Stimulated activated CD4-positive, alpha-beta T cell treated with anti-CD3 and anti-CD28 coated beads, Interleukin-4, amount 100 ng/mL, for 48 hours (primary cell): ENCODE results near the gene HHAT.

Source experiments
- DNase-seq, 2 donors: peaks; one replicate each; pipeline ENCODE4 v3.0.0-alpha.2; 2020; ENCODE audit warnings: low read depth in 2 of 2

The HHAT gene

DNA sequence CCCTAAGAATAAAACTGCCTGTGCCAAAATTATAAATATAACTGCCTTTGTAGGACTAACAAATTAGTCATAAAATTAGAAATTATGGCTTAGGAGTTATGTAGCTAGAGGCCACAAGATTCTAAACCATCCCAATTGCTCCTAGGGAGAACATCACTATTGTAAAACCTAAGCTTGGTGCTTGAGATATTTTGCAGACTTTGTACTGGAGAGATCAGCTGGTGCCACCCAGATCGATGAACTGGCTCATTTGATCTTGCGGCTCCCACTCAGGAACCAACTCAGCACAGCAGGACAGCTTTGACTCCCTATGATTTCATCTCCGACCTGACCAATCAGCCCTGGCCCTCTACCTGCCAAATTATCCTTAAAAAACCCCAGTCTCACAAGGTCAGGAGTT, 30.6 kb downstream of the HHAT start:
- DNase-seq = no peak

DNA sequence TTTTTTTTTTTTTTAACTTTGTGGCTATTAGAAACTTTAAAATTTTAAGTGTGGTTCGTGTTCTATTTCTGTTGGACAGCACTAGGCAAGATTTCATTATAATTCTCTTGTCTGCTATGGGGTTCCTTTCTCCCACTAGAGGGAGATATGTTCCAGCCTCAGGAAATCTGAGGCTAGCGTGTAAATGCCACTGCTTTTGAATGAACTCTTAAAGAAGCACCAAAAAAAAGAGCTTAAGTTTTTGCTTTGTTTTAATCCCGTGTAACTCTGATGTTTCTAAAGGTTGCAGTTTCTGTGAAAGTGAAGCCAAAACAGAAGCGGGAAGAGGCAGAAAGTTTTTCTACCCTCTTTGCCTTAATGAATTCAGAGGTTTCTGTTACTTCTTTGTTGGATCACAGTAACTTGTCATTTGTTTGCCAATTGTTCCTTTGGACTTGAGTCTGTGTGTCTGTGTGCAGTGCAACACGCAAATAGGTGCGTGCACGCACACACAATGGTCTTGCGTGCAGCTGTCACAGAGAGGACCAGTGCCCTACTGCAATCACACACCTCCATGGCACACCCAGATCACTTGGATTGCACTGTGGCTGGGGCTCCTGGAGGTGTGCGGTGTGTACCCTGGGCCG, 32.3 kb downstream of the HHAT start:
- DNase-seq = no peak

DNA sequence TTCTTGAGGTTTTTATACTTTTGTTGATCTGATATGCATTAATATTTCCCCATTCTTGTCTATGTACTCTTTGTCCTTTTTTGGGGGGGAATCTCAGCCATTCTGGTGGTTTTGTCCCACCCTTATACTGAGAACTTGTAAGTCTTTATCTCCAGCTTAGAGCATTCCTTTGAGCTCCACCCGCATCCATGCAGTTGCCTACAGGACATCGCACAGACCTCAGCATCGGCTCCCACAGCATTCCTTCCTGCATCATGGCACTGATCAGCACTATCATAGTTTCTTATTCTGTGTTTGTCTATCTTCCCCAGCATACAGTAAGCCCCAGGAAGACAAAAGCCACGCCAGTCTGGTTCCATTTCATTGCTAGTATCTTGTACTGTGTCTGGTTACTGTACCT, 33.0 kb downstream of the HHAT start:
- DNase-seq = no peak

DNA sequence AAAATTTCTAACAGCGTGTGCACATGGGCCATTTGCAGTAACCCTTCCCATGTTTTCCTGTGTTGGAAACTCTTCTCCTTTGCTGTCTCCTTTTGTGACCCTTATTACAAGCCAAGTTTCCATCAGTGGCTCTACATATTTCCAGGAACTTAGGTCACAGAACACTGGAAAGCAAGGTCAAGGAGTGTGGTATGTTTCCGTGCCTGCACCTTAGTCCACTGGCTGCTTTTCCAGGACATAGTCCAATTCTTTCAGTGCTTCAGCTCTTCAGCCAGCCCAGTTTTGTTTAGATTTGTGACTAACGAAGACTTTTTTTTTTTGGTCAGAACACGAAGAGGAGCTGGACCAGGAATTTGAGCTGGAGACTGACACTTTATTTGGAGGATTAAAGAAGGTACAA, 33.8 kb downstream of the HHAT start:
- no peak for DNase-seq

DNA sequence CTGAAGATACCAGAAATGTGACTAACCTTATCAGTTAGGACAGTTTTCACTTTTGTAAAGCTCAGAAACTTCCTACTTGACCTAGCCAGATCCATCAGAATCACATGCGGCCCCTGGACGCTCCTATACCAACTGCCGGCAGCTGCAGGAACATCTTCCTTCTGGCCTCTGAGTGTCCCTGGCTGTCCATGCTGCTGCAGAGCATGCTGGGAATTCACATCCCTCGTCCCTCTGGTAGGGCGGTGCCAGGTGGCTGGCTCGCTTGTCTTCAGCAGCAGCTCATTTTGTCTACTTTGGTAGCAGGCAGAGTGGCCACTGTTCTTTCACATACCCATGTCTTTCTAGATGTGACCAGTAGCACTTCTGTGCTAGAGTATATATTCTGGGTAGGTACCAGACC, 34.4 kb downstream of the HHAT start:
- no peak for DNase-seq

DNA sequence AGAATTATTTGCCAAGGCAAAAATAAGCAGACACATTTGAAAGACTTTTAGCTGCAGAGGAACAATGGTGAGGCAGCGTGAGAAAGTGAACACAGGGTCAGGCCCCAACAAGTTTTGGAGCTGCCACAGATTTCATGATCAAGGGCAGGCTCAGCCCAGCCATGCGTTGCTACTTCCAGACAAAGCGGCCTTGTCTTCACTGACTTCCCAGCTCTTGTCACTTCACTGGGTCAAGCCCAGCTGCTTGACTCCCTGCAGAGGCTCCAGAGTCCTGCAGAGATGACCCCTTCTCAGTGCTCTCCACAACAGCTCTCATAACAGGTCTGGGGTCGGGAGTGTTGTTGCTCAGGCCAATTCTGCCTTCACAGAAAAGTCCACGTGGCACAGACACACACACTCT, 35.8 kb downstream of the HHAT start:
- no peak for DNase-seq

DNA sequence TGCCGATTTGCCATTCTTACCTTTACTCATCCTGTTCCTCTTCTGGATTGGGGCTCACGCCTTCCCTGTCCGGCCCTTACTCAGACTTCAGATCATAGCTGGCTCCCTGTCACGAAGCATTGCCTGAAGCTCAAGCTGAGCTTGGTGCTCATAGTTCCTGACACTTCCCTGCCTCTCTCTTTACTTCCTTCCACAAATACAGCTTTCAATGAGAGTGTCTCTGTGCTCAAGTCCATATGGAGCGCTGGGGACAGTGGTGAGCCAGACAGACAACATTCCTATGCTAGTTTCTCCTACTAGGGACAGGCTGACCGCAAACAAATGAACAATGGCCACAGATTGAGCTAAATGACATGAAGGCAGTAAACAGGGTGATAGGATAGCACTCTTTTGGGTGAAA, 38.1 kb downstream of the HHAT start:
- no peak for DNase-seq

DNA sequence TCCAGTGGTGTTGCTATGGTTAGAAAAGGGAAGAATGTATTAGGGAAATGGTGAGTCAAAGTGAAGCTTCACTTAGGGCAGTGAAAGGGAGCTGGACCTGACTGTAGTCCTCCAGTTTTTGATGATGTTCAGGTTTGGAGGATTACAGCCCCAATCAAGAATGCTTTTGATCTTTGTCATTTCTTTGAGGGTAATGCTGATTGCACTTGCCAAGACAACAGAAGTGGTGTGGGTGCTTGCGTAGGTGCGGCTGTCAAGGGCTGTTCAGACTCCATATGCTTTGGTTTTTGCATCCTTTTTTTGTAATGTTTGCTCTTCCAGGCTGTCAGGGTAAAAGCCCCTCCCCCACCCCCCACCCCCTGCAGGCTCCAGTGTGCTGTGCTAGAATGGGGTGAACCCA, 38.9 kb downstream of the HHAT start:
- no peak for DNase-seq

DNA sequence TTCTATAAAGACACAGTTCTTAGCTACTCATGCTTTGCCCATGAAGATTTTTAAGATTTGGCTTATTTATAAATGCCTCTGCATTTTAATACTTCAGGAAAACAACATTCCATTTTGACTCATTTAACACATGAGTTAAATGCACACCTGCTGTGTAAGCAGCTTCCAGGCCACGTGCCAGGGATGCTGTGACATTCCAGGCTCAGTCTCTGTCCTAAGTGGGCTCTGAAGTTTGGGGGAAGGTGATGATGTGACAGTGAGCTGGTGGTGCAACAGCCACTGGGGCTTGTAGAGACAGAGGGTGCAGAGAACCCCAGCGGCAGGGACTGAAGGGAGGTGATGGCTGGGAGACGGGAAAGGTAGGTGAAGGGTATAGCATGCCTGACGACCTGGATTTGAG, 40.7 kb downstream of the HHAT start:
- no peak for DNase-seq

DNA sequence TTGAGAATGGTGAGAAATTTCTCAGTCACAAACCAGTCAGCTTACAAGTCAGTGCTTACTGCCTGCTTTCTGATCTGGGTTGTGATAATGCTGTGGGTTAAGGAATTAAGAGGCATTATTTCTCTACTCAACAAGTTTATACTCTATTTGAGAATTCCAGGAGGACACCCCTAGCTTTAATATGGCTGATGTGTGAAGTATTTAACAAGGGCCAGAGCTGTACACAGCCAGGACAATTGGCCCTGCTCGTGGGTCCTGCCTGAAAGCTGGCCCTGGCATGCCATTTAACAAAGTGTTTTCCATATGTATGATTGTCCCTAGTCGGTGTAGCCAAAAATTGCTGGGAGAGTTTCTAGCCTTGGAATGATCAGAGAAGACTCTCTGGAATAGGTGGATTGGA, 43.2 kb downstream of the HHAT start:
- DNase-seq = no peak

DNA sequence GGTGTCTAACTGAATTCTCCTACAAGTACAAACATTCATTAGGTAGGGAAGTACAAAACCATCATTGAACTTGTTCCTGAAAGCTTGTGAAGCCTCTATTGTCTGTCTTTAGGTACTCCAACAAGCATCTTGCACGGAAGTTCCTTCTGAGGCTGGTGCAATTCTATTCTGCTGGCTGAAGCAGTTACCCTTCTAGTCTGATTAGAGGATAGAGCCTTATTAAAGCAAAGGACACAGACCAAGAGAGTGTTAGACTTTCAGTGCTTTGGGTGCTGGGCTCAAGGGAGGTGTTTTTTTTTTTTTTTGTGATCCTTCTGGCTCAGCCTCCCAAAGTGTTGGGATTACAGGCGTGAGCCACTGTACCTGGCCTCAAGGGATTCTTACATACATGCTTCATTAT, 43.8 kb downstream of the HHAT start:
- DNase-seq = no peak

DNA sequence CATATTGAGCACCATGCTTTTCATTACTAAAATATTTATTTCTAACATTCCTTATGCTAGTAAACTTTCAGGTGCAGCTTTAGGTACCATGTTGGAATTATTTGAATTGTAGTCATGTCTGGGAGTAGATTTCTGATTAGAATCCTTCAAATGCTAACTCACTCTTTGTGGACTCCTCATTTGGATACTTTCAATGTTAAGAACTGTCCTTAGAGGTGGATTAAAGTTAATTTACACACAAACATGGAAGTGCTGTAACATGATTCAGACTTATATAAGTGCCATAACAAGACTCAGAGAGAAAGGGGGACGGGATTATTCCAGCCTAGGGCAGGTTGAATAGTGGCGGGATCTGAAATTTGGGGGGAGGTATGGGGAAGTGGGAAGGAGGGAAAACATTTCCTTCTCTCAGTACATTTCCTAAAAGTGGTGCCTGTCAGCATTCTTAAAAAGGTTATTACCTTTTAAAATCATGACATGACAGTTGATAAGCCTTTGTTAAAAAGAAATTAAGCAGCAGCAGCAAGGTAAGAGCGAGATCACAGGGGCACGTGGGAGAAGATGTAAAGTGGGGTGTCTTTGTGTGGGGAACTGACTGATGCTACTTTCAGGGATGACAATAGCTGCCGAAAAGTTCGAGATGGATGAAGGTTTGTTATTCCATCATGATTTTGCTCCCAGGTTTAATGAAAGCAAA, 44.4 kb downstream of the HHAT start:
- no peak for DNase-seq

DNA sequence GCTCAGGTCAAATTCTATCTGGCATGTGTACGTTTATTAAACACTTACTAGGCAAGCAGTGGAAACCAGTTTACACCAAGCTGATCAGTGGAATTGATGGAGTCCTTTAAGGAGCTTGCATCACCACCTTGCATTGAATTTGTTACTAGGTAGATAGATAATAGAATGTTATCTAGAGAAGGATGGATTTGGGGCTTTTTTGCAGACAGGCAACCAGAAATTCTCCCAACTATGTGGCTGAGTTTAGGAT, 44.9 kb downstream of the HHAT start:
- DNase-seq = no peak

DNA sequence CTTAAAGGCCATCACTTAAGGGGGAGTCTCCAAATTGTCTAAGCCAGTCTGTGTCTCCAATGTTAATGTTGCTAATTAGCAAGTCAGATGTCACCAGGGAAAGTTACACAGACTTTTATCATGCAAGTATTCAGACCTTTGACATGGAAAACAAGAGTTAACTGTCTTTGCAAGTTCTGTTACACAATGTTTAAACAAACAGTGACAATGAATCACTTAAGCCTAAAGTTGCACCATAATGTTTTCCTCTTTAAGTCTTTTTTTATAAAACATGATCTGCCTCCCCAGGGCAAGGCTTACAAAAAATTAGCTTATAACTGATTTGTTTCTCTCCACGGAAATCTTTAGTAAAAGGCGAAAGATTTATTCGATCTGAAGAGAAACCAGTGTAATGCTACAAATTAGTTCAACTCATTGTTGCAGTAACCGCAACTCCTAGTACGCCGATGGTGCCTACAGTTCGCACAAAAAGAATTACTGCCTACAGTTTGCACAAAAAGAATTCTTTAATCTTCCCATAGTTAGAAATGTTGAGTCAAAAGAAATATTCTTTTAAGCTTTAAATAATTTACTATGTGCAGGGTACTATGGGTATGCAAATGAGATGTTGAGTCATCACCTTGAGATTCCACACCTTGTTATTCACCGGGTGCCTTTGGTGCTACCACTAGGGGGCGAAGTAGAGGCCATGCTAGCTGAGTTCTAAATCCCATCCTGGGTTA, 45.3 kb downstream of the HHAT start:
- peak; percentile 65 to 75 for DNase-seq

DNA sequence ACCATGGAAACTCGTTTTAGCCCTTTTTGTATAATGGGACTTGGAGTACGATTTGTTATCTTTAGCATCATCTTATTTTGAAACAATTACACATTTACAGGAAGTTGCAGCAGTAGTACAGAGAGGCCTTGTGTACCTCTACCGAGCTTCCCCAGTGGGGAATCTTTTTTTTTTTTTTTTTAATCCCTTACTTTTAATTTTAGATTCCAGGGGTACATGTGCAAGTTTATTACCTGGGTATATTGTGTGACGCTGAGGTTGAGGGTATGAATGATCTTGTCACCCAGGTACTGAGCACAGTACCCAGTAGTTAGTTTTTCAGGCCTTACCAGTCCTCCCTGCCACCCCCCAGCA, 45.9 kb downstream of the HHAT start:
- DNase-seq = no peak

DNA sequence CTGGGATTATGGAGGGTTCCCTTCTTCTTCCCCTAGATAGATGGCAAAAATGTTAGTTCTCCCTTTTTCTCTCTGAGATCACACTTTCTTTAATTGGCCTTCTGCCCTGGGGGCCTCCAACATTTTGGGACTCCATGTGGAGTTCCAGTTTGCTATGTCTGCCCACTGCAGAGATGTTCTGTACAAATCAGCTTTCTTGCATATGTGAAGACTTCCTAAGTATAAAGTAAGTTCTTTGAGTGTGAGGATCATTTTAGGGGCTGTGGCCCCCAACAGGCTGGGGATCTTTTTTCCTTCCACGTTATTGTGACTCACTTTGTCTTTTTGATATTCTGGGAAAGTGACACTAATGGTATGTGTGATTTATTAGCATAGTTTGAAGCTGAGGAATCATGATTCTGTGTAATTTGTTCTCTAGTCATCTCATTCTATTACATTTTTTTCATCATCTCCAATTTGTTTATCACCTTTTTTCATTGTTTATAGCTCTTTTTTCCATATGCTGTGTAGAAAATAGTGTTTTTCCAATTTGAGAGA, 48.2 kb downstream of the HHAT start:
- no peak for DNase-seq

DNA sequence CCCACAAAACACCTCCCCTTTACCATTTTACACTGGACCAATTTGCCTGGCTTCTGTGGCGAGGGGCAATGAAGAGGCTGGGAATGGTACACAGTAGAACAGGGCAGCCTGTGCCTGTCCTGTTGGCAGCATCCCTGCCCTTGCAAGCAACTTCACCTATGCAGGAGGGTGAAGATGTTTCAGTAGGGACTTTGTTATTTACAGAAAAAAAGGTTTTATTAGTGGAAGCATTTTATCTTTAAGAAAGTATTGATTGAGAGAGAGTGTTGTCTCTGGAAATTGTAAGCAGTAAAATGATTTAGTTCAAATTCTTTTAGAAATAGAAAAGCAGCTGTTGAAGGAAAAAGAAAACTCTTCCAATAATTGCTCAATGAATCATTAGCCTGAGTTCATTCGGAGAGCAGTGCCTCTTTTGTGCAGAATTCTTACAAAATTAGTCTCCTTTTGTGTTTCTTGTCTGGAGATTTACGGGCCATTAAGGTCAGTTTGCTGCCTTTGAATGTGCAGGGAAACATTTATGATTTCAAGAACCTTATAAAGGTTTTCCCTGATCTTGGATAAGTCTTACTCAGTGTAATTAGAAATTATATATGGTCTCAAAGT, 49.1 kb downstream of the HHAT start:
- no peak for DNase-seq

DNA sequence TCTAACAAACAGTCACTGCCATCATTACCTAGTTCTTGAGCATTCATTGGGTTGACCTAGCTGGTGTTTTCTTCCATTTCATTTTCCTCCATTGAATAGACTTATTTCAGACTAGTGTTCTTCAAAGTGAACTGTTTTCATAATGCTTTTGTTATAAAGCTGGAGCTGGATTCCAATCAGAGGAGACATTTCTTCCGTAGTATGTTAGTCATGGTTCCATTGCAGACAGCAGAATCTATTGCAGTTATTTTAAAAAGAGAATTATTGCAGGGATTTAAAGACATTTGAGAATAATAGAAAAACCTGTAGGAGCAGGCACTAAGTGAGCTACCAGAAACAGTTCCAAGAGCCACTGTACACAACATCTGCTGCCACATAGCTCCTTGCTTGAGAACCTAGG, 50.0 kb downstream of the HHAT start:
- no peak for DNase-seq

DNA sequence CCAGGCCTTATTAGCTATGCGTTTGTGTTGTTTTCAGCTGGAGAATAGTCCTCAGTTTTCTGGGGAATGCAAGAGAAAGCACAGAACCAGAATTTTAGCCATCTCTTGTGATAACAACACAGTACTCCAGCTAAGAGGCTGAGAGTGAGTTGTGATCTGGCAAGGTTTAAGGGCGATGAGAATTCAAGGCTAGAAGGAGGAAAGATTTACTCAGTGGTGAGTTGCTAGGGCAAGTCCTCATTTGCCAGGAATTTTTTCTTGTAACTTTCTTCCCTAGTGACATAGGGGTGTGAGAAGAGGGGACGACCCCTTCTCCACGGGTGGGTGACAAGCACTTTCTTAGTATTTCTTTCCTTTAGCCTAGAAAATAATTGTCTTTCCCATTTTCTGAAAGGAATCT, 53.2 kb downstream of the HHAT start:
- DNase-seq = no peak

DNA sequence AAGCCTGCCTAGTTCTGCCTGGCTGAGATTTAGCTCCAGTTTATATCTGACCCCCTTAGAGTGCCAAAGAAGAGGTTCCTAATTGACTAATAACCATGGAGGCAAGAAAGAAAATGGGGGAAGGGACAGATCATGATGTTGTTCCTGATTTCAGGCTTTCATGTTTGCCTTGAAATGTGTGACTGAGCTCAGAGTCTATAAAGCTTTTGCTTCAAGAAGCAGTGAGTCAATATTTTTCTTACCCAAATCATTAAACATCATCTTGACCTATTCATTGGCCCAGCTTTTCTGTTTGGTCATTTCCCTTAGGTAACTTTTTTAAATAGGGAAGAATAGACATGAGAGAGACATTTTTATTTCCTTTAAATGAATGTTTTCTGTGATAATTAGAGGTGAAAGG, 55.9 kb downstream of the HHAT start:
- no peak for DNase-seq

DNA sequence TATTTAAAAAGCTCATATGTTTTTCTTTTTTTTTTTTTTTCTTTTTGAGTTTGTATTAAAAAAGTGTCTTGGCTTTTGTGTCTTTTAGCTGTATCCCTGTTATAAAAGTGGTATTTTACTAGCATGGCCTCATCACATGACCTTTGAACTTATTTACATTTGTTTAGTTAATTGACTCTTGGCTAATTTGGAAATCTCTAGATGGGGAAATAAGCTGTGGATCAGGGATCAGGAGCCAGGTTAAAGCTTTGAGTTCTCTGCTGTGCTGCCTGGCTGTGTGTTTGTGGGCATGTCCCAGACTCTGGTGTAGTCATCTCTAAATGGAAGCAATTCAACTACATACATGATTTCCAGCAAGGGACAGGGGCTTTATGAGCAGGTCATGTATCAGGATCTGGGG, 56.5 kb downstream of the HHAT start:
- DNase-seq = no peak

DNA sequence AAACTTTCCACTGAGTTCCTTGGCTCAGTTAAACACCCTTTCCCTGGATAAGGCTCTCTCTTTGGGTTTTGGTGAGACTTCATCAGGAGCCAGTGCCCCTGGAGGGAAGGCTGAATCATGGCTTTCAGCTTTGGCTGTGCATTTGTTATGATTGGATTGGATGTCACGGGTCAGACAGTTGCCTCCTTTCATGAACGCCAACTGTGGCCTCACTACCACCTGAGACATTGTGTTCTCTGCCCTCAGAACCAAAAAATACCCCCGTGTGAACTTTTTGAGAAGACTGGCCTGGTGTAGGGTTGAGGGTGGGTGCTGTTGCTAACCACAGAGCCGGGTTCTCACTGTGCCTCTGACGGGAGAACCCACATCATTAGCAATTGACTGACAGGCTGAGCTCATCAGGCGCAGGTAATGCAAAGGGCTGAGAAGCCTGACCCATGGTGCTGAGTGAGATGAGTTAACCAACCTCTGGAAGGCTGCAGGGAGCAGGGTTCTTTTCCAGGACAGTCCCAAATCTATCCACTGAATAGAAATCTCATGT, 65.6 kb downstream of the HHAT start:
- no peak for DNase-seq

DNA sequence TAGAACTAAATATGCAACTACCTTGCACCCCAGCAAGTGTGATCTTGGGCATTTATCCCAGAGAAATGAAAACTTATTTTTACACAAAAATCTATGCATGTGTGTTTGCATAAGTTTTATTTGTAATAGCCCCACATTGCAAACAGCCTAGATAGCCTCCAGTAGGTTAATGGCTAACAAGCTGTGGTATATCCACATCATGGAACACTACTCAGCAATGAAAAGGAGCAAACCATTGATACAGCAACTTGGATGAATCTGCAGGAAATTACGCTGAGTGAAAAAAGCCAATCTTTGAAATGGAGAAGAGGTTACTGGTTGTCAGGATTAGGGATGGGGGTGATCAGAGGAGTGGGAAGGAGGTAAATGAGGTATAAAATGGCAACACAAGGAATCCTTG, 67.8 kb downstream of the HHAT start:
- no peak for DNase-seq
